Muscle layer of colon (tissue), 2 donors: Measurements from ENCODE around the gene TNS4.

ENCODE experiments used
- H3K27ac ChIP-seq: one replicate; pipeline ENCODE4 v1.7.0; 2013; ENCODE audit warnings: low read depth, mild to moderate bottlenecking, low read length, moderate library complexity
- H3K27me3 ChIP-seq, 2 donors: one replicate each; pipeline ENCODE4 v1.7.0; 2013; ENCODE audit warnings: low read length in 2 of 2, mild to moderate bottlenecking in 2 of 2; ENCODE audit not compliant: insufficient read depth in 2 of 2, control insufficient read depth in 1 of 2
- H3K36me3 ChIP-seq: one replicate; pipeline ENCODE4 v1.7.0; 2013; ENCODE audit warnings: mild to moderate bottlenecking, low read length; ENCODE audit not compliant: insufficient read depth
- H3K4me1 ChIP-seq: one replicate; pipeline ENCODE4 v1.7.0; 2013; ENCODE audit warnings: mild to moderate bottlenecking, low read length; ENCODE audit not compliant: insufficient read depth
- H3K4me3 ChIP-seq, 2 donors: one replicate each; pipeline ENCODE4 v1.7.0; 2013; ENCODE audit warnings: low read length in 2 of 2, low read depth in 1 of 2, mild to moderate bottlenecking in 1 of 2, moderate library complexity in 1 of 2
- H3K9ac ChIP-seq: one replicate; pipeline ENCODE4 v1.7.0; 2013; ENCODE audit warnings: low read length
- H3K9me3 ChIP-seq: one replicate; pipeline ENCODE4 v1.7.0; 2013; ENCODE audit warnings: mild to moderate bottlenecking, low read length
- donor health status: abdominal sarcoma.
- donor health status: Adenocarcinoma of cecum.

Gene TNS4

DNA sequence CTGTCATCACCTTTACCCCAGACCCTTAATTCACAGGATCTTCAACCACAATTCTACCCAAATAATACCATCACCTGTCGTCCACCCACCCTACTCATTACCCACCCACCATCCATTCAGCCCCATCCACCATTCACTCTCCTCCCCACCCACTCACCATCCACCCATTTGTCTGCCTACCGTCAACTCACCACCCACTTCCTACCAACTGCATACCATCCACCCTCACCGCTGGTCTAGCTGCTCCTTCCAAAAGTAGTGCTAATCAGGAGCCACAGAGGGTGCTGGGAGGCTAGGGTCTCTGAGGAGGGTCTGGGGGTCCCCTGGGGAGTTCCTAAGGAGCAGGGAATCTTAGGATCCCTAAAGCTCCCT lies 70.2 kb downstream of the TNS4 start:
- Histone ChIP-seq H3K9me3 (no peaks in the 10 kb centered on the region), H3K36me3 (no peaks in the 10 kb centered on the region), H3K27ac (no peak overlapping the region), H3K4me1 (peaks cover 25% of the 10 kb centered on the region), H3K9ac (no peak overlapping the region), H3K27me3 (no peaks in the 10 kb centered on the region), H3K4me3 (no peak overlapping the region)

- H3K36me3 ChIP-seq = no peaks in the 10 kb centered on the region
- no peaks in the 10 kb centered on the region for H3K9me3 ChIP-seq
- H3K4me1 ChIP-seq = peaks cover 25% of the 10 kb centered on the region
- no peak overlapping the region for H3K4me3 ChIP-seq
- no peaks in the 10 kb centered on the region for H3K27me3 ChIP-seq
- H3K9ac ChIP-seq = no peak overlapping the region
- no peak overlapping the region for H3K27ac ChIP-seq
Measured at GRCh38 chr17:40430272-40431230, 70.9 kb downstream of the TNS4 start.

DNA sequence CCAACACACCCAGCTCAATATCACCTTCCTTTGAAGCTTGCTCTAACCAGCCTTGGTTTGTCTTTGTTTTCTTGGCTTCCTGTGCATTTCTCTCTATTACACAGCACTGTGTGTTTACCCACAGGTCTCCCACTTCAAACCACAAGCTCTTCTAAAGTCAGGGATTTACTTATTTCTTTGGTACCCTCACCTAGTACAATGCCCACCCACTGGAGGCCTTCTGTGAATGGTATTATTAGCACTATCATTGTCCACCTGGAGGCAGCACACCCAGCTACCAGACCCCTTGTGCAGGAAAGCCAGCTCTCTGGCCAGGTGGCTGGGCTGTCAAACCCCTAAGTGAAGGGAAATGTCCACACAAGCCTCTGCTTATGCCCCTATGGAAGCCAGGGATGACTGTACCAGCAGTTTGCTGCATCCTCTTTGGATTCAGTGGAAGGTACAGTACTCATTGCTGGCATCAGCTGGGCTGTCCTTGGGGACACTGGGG lies 74.4 kb downstream of the TNS4 start:
- Histone ChIP-seq H3K36me3 (no peaks in the 10 kb centered on the region), H3K9ac (no peak overlapping the region), H3K4me3 (no peak overlapping the region), H3K27ac (no peak overlapping the region), H3K4me1 (no peaks in the 10 kb centered on the region), H3K27me3 (no peaks in the 10 kb centered on the region), H3K9me3 (no peaks in the 10 kb centered on the region)
